PC-3 (cell line): Measurements from ENCODE around the gene DPF3. TPM values are rescaled to one million over a fixed set of nuclear protein-coding genes. Genes with fewer than 3 reads are reported as not detected.

Experiments used
- ATAC-seq: fragments of 200-7000 bp; cut with Tn5 transposase; 2 replicates; pipeline ENCODE4 v1.9.1; 2020; ENCODE audit warnings: mild to moderate bottlenecking, moderate library complexity
- BruUV-seq: library from RNA; stranded (reverse); fragments of 400-500 nt; replicated peaks from 2 replicates; lab custom pipeline; 2021; lab: Mats Ljungman, UMichigan
- CTCF ChIA-PET: fragments of 300-600 bp; sonication (Branson Sonifier 250); formaldehyde crosslinking; loops from one replicate; lab custom pipeline; 2022; ENCODE audit warnings: antibody characterized with exemption; lab: Charles Lee
- POLR2A ChIA-PET: fragments of 300-600 bp; sonication (Branson Sonifier 250); formaldehyde crosslinking; loops from one replicate; lab custom pipeline; 2022; ENCODE audit warnings: antibody characterized with exemption; ENCODE audit not compliant: unreplicated experiment; lab: Charles Lee
- DNase-seq: peaks from one replicate; pipeline ENCODE4 v3.0.0-alpha.2; 2015
- H2AFZ ChIP-seq: fragments of 300-600 bp; sonication (generic); 2 replicates; pipeline ENCODE4 v1.6.0; 2016; ENCODE audit warnings: antibody characterized with exemption, low read length
- H3F3A ChIP-seq: fragments of 300-600 bp; sonication (generic); one replicate; pipeline ENCODE4 v1.6.0; 2017; ENCODE audit warnings: antibody characterized with exemption, low read length, control low read depth, mild to moderate bottlenecking; ENCODE audit not compliant: unreplicated experiment
- H3K27ac ChIP-seq: fragments of 300-600 bp; sonication (generic); 2 replicates; pipeline ENCODE4 v1.5.1; 2016; ENCODE audit warnings: mild to moderate bottlenecking, low read length
- H3K27me3 ChIP-seq: fragments of 300-600 bp; sonication (generic); 2 replicates; pipeline ENCODE4 v1.6.1; 2016; ENCODE audit warnings: low read length, mixed read lengths
- H3K36me3 ChIP-seq: fragments of 300-600 bp; sonication (generic); 2 replicates; pipeline ENCODE4 v1.6.1; 2016; ENCODE audit warnings: low read depth, mixed run types, low read length, mixed read lengths
- H3K4me1 ChIP-seq: fragments of 300-600 bp; sonication (generic); 2 replicates; pipeline ENCODE4 v1.5.1; 2016; ENCODE audit warnings: low read length; ENCODE audit not compliant: insufficient read depth
- H3K4me2 ChIP-seq: fragments of 300-600 bp; sonication (generic); 2 replicates; pipeline ENCODE4 v1.6.0; 2016; ENCODE audit warnings: low read length
- H3K4me3 ChIP-seq: fragments of 300-600 bp; sonication (generic); 2 replicates; pipeline ENCODE4 v1.5.1; 2016; ENCODE audit warnings: mild to moderate bottlenecking, low read length, mixed read lengths
- H3K79me2 ChIP-seq: fragments of 300-600 bp; sonication (generic); 2 replicates; pipeline ENCODE4 v1.6.1; 2017; ENCODE audit warnings: low read length, mixed read lengths
- H3K9ac ChIP-seq: fragments of 300-600 bp; sonication (generic); 2 replicates; pipeline ENCODE4 v1.6.0; 2016; ENCODE audit warnings: mild to moderate bottlenecking, low read length
- H3K9me2 ChIP-seq: fragments of 300-600 bp; sonication (generic); replicated peaks from 2 replicates; pipeline ENCODE4 v1.6.1; 2016; ENCODE audit warnings: mixed run types, low read length, mixed read lengths
- H3K9me3 ChIP-seq: fragments of 300-600 bp; sonication (generic); 2 replicates; pipeline ENCODE4 v1.6.1; 2016; ENCODE audit warnings: low read length, mixed read lengths
- H4K20me1 ChIP-seq: fragments of 300-600 bp; sonication (generic); 2 replicates; pipeline ENCODE4 v1.6.1; 2016; ENCODE audit warnings: low read length, mixed read lengths
- CTCF ChIP-seq: fragments of 300-600 bp; sonication (generic); conservative IDR thresholded peaks from 2 replicates; pipeline ENCODE4 v1.5.1; 2017; ENCODE audit warnings: antibody characterized with exemption, low read depth, mild to moderate bottlenecking, low read length
- EZH2 ChIP-seq: fragments of 300-600 bp; sonication (generic); IDR thresholded peaks from one replicate; pipeline ENCODE4 v1.6.1; 2017; ENCODE audit warnings: antibody characterized with exemption, mild to moderate bottlenecking, low read length; ENCODE audit not compliant: unreplicated experiment
- EZH2phosphoT487 ChIP-seq: fragments of 300-600 bp; sonication (generic); IDR thresholded peaks from 2 replicates; pipeline ENCODE4 v1.6.1; 2018; ENCODE audit warnings: mild to moderate bottlenecking, antibody characterized with exemption, low read length, borderline replicate concordance
- intact Hi-C: fragments of 100-400 bp; cut with micrococcal nuclease; formaldehyde crosslinking; loops from 2 replicates; pipeline ENCODE4 v1.9.0; 2023
- total RNA-seq: library from RNA; depleted of rRNA; stranded (reverse); fragments of >200 nt; gene quantifications from 2 replicates; pipeline ENCODE4 v1.2.3, GENCODE V29; 2014

DPF3 gene
- total RNA-seq, 1 experiment from 2014 or later: 16.6 TPM

DNA sequence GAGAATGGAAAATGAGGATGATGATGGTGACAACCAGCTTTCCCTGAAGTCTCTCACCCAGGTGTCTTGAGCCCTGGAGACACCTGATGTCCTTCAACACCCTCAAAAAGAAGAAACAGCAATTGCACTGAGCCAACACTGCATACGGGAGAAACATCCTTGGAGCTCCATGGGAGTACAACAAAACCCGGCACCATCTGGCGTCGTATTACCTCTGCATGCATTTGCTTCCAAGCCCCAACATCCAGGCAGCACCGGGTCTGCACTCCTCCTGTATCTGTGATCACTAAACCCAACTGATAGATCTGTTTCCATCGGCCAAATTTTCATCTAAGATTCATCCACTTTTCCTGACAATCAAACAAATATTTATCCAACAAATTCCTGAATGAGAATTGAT lies 249.9 kb downstream of the DPF3 start:
- Histone ChIP-seq H3K9ac (peak overlapping the region; percentile 36), H3F3A (no peaks in the 10 kb centered on the region), H3K27me3 (no peaks in the 10 kb centered on the region), H3K36me3 (peaks cover 6% of the 10 kb centered on the region; the same call in 1 of the 2 replicates), H2AFZ (no peak overlapping the region), H3K4me2 (peak overlapping the region; percentile 41; the same call in 1 of the 2 replicates), H3K4me1 (peaks cover 56% of the 10 kb centered on the region), H3K9me3 (no peaks in the 10 kb centered on the region), H4K20me1 (no peaks in the 10 kb centered on the region), H3K9me2 (no peaks in the 10 kb centered on the region), H3K79me2 (no peaks in the 10 kb centered on the region), H3K4me3 (no peak overlapping the region), H3K27ac (peak overlapping the region; percentile 76)
- TSS peak; percentile 70 for BruUV-seq
- DNase-seq (no peak), ATAC-seq (no peak)
- POLR2A ChIA-PET: no interaction called here
- CTCF ChIA-PET: no interaction called here
- no peak for TF ChIP-seq EZH2phosphoT487
- TF ChIP-seq EZH2: no peak
- no peak for TF ChIP-seq CTCF
- intact Hi-C loops: no loop called here

DNA sequence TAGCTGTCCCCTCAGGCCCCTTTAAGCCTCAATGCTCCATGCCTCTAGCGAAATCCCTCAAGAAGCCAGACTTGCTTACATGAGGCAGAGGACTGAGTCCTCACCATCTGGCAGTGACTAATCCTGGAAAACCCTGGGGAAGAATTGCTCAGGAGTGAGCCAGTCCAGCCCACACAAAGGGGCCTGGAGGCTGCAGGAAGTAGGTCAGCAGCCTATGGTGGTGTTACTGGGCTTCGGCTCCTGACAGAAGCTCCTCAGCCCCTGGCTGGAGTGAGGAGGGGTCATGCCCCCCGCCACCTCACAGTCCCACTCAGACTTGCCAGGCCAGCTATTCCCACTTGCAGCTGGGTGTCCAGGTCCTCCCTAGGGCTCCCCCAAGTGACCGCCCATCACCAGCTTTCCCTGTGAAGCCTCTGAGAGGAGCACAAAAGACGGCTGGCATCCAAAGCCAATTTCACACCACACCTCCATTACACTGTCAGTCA lies 250.5 kb downstream of the DPF3 start:
- peaks cover 6% of the 10 kb centered on the region; the same call in 1 of the 2 replicates for H3K36me3 ChIP-seq
- no peaks in the 10 kb centered on the region for H4K20me1 ChIP-seq
- intact Hi-C loops: loop anchor here (1.0 to 2.0 kb wide), 3 partner anchors 22 to 127 kb away; no protein-coding TSS in a partner anchor
- no peaks in the 10 kb centered on the region for H3K79me2 ChIP-seq
- H3K27ac ChIP-seq: peak overlapping the region; percentile 76
- CTCF ChIA-PET: no interaction called here
- H3K4me3 ChIP-seq: no peak overlapping the region
- H3K9me3 ChIP-seq: no peaks in the 10 kb centered on the region
- H3K9ac ChIP-seq: peak overlapping the region; percentile 41
- H3K4me2 ChIP-seq: peak overlapping the region; percentile 41
- no peaks in the 10 kb centered on the region for H3K9me2 ChIP-seq
- BruUV-seq: no TSS peak
- peaks cover 55% of the 10 kb centered on the region for H3K4me1 ChIP-seq
- TF ChIP-seq EZH2 (no peak), EZH2phosphoT487 (no peak), CTCF (no peak; the same call in 1 of the 2 replicates)
- DNase-seq: peak; percentile 98
- no peaks in the 10 kb centered on the region for H3K27me3 ChIP-seq
- peaks cover 3% of the 10 kb centered on the region for H3F3A ChIP-seq
- POLR2A ChIA-PET: no interaction called here
- peak overlapping the region; percentile 49 for H2AFZ ChIP-seq
- ATAC-seq: peak; percentile 99

- Histone ChIP-seq H3K9me2 (no peaks in the 10 kb centered on the region), H3K79me2 (no peaks in the 10 kb centered on the region), H3K27me3 (no peaks in the 10 kb centered on the region), H3K4me1 (peaks cover 60% of the 10 kb centered on the region), H3K4me3 (no peak overlapping the region), H3K27ac (no peak overlapping the region), H4K20me1 (no peaks in the 10 kb centered on the region), H3K36me3 (peaks cover 6% of the 10 kb centered on the region; the same call in 1 of the 2 replicates), H3F3A (peaks cover 13% of the 10 kb centered on the region), H2AFZ (no peak overlapping the region), H3K9ac (no peak overlapping the region), H3K4me2 (no peak overlapping the region), H3K9me3 (no peaks in the 10 kb centered on the region)
- ChIA-PET POLR2A (no interaction called here), CTCF (no interaction called here)
- intact Hi-C loops: no loop called here
- no peak for ATAC-seq
- no peak for DNase-seq
- BruUV-seq: no TSS peak
- TF ChIP-seq EZH2phosphoT487: no peak
- no peak for TF ChIP-seq CTCF
- no peak for TF ChIP-seq EZH2
These were observed 252.9 kb downstream of the DPF3 start for GRCh38 chr14:72640911-72641485.
